Adrenal gland (tissue), 12 donors: ENCODE results near the gene RBPJ. TPM values are rescaled to one million over a fixed set of nuclear protein-coding genes. Genes with fewer than 3 reads are reported as not detected.

Experiments
- DNase-seq, 7 donors: peaks; one replicate each; pipeline ENCODE4 v3.0.0-alpha.2; 2019 to 2020
- H3K27ac ChIP-seq, 5 donors: fragments of 200-600 bp; sonication (generic) in 4 of 5; 1 replicate in 3 of 5; 2 replicates in 2 of 5; pipeline versions ENCODE4 v1.5.1 to v1.8.0; 2016 to 2020; ENCODE audit warnings: mild to moderate bottlenecking in 1 of 5
- H3K27me3 ChIP-seq: fragments of 200-600 bp; 2 replicates; pipeline ENCODE4 v1.8.0; 2021
- H3K36me3 ChIP-seq, 2 donors: fragments of 200-600 bp; replicated peaks in 1 of 2; 1 replicate in 1 of 2; 2 replicates in 1 of 2; pipeline versions ENCODE4 v1.5.1 to v1.8.0; 2018 to 2022
- H3K4me1 ChIP-seq, 2 donors: fragments of 200-600 bp; replicated peaks in 1 of 2; 1 replicate in 1 of 2; 2 replicates in 1 of 2; pipeline versions ENCODE4 v1.5.1 to v1.8.0; 2018 to 2021
- H3K4me3 ChIP-seq, 4 donors: fragments of 200-600 bp; sonication (generic) in 3 of 4; one replicate each; pipeline ENCODE4 v1.5.1; 2016 to 2018
- H3K9me3 ChIP-seq, 3 donors: fragments of 200-600 bp; sonication (generic) in 1 of 3; replicated peaks in 1 of 3; 1 replicate in 2 of 3; 2 replicates in 1 of 3; pipeline versions ENCODE4 v1.5.1 to v1.8.0; 2016 to 2021
- CTCF ChIP-seq, 6 experiments: fragments of 450-650 bp in 4 of 6; fragments of 200-600 bp in 2 of 6; sonication (generic) in 1 of 6; IDR thresholded peaks; 1 replicate in 5 of 6; 2 replicates in 1 of 6; pipeline versions ENCODE4 v1.5.1 to v1.8.0; 2016 to 2021; ENCODE audit warnings: antibody characterized with exemption in 6 of 6, mild to moderate bottlenecking in 2 of 6, moderate library complexity in 1 of 6
- POLR2A ChIP-seq, 2 donors: fragments of 450-650 bp; IDR thresholded peaks; one replicate each; pipeline ENCODE4 v1.6.1; 2017; ENCODE audit warnings: antibody characterized with exemption in 2 of 2, mild to moderate bottlenecking in 2 of 2, moderate library complexity in 1 of 2
- WGBS, 4 donors: extraction: QIAGEN DNeasy Blood & Tissue Kit in 2 of 4; methylation state at CpG; one replicate each; pipeline versions ENCODE4 v1.1.5 to v1.1.7; 2013 to 2017; 5-methylcytosine and 5-hydroxymethylcytosine counted together
- intact Hi-C, 2 donors: fragments of 100-400 bp; cut with DNase I; formaldehyde crosslinking; loops; one replicate each; pipeline versions ENCODE4 v1.14.1 to v1.15.0; 2022 to 2023
- polyA plus RNA-seq, 3 donors: library from polyadenylated mRNA; stranded (reverse); fragments of 200-250 nt in 2 of 3; fragments of 350-450 nt in 1 of 3; fragmentation: Illumina TruSeq in 1 of 3; extraction: RNeasy Lipid Tissue Mini Kit (QIAGEN cat#74804) in 1 of 3; gene quantifications; one replicate each; pipeline ENCODE4 v1.2.3, GENCODE V29; 2013 to 2014
- total RNA-seq, 9 donors: library from RNA; depleted of rRNA in 4 of 9; stranded (reverse); fragments of >200 nt in 4 of 9; fragments of 120-200 nt in 1 of 9; fragmentation: NEBNext Ultra II Directional in 1 of 9; extraction: Animal tissue kit (Norgen Biotek cat#: 25700) in 1 of 9; gene quantifications; one replicate each; pipeline versions ENCODE4 v1.1.0 to v1.2.4, GENCODE V29; 2013 to 2023
- donor health status: healthy with polysubstance abuse.
- donor health status: Bipolar disorder and iron deficiency.
- donor health status: DM: yes; HTN: yes; CAD: no.
- donor health status: DM: no; HTN: no; CAD: no.
- donor health status: DM: no; HTN: no; CAD: no.
- donor health status: DM: yes; HTN: yes; CAD: no.

The RBPJ gene
- total and polyA plus RNA-seq, 12 donors, result 23.4 to 76.1 (median 51.8) TPM

- TF ChIP-seq CTCF (IDR thresholded peaks at IDR 0.05) (no peak), POLR2A (IDR thresholded peaks at IDR 0.05) (no peak)
- Histone ChIP-seq H3K9me3 (no peaks in the 10 kb centered on the region), H3K4me3 (no peak overlapping the region), H3K36me3 (no peaks in the 10 kb centered on the region), H3K4me1 (no peaks in the 10 kb centered on the region), H3K27ac (no peak overlapping the region), H3K27me3 (no peaks in the 10 kb centered on the region)
- 69 to 77% (median 71%) methylated on average over 8 of the region's 8 CpGs for WGBS, 4 donors
- DNase-seq, result no peak
- intact Hi-C loops, result no loop called here
Measured at GRCh38 chr4:26300314-26301307, 20.2 kb upstream of the RBPJ start.

GRCh38 chr4:26302031-26302899 is 18.5 kb upstream of the RBPJ start:
- intact Hi-C loops, result no loop called here
- H3K27ac ChIP-seq, result no peak overlapping the region
- no peaks in the 10 kb centered on the region for H3K9me3 ChIP-seq
- WGBS, 4 donors, result 73 to 91% (median 85%) methylated on average over 5 of the region's 5 CpGs
- H3K36me3 ChIP-seq, result no peaks in the 10 kb centered on the region
- TF ChIP-seq CTCF (IDR thresholded peaks at IDR 0.05) (no peak), POLR2A (IDR thresholded peaks at IDR 0.05) (no peak)
- no peak for DNase-seq
- no peaks in the 10 kb centered on the region for H3K27me3 ChIP-seq
- no peak overlapping the region for H3K4me3 ChIP-seq
- no peaks in the 10 kb centered on the region for H3K4me1 ChIP-seq

GRCh38 chr4:26303008-26303407 is 17.8 kb upstream of the RBPJ start:
- no peaks in the 10 kb centered on the region for H3K27me3 ChIP-seq
- TF ChIP-seq POLR2A (IDR thresholded peaks at IDR 0.05), result no peak
- no peak for TF ChIP-seq CTCF (IDR thresholded peaks at IDR 0.05)
- WGBS, 4 donors, result 84 to 93% (median 92%) methylated on average over 4 of the region's 4 CpGs
- H3K9me3 ChIP-seq, result no peaks in the 10 kb centered on the region
- no peaks in the 10 kb centered on the region for H3K4me1 ChIP-seq
- intact Hi-C loops, result no loop called here
- no peak overlapping the region for H3K27ac ChIP-seq
- no peak for DNase-seq
- H3K4me3 ChIP-seq, result no peak overlapping the region
- H3K36me3 ChIP-seq, result no peaks in the 10 kb centered on the region
